ENCODE measurements around the gene CCSER1.

DNA sequence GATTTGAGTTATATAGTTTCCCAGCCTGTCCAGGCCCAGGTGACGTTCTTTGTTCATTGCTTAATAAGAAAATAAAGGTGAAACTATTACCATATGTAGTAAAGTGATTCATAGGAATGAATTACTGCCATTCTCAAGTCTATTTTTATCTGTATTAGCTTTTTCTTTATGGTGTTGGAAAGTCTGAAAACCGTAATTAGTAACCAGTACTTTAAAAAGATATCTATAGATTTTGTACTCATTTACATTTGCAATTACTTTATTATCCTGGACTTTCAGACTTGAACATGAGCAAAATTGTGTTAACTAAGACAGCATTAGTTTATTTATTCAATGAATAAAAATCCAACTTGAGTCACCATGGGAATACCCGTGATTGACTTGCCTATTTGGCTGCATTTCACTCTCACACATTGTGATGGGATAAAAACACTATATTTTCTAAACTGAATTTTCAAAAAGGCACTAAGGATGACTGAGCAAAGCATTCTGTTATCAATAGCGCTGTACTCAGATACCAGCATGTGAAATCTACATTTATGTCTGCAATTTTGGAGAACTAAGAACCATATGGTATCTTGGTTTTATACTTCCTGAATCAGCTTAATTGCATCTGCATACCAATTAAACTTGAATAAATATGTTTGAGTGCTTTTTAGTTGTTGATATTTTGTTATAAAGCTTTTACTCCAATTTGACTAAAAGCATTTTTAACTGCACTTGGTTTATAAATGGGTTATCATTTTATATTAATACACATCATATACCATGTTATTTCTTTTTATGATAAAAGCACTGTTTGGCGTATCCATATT lies 154.6 kb downstream of the CCSER1 start:
- TF ChIP-seq, protein P1, sequence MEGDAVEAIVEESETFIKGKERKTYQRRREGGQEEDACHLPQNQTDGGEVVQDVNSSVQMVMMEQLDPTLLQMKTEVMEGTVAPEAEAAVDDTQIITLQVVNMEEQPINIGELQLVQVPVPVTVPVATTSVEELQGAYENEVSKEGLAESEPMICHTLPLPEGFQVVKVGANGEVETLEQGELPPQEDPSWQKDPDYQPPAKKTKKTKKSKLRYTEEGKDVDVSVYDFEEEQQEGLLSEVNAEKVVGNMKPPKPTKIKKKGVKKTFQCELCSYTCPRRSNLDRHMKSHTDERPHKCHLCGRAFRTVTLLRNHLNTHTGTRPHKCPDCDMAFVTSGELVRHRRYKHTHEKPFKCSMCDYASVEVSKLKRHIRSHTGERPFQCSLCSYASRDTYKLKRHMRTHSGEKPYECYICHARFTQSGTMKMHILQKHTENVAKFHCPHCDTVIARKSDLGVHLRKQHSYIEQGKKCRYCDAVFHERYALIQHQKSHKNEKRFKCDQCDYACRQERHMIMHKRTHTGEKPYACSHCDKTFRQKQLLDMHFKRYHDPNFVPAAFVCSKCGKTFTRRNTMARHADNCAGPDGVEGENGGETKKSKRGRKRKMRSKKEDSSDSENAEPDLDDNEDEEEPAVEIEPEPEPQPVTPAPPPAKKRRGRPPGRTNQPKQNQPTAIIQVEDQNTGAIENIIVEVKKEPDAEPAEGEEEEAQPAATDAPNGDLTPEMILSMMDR (IDR thresholded peaks at IDR 0.05 in 8 of 11, conservative IDR thresholded peaks at IDR 0.05 in 3 of 11) = no peak
- no peak for TF ChIP-seq POLR2A (IDR thresholded peaks at IDR 0.05)
